Measurements from ENCODE around the gene CFAP61.
"Not testable (repeated sequence)": the region's sequence is repeated elsewhere in the genome, so short reads cannot be mapped to it uniquely, and the experiment has no call there.

The CFAP61 gene

DNA sequence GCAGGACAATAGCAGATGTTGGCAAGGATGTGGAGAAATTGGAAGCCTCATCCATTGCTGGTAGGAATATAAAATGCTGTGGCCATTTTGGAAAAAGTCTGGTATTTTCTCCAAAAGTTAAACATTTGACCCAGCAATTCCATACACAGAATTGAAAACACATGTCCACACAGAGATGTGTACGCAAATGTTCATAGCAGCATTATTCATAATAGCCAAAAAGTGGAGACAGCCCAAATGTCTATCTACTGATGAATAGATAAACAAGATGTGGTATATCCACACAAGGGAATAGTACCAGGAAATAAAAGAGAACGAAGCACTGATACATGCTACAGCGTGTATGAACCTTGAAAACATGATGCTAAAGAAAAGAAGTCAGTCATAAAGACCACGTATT, 40.5 kb downstream of the CFAP61 start:
- DNase-seq: no peak

DNA sequence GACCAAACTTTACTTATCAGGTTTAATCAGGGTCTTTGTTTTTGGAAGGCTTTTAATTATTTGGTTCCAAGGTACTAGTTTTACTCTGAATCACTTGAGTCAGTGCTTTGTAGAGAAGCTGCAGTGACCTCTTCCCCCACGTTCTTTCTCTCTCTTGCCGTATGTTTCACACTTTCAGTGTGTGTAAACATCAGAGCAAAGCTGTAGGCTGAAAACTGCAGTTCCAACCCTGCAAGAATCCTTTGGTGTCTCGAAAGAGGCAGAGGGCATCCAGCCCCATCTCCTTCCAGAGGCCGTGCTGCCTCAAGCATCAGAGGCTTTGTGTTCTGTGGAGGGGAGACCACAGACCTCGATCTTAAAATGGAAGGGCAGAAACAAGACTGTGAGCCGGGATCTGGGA, 42.1 kb downstream of the CFAP61 start:
- DNase-seq: no peak

DNA sequence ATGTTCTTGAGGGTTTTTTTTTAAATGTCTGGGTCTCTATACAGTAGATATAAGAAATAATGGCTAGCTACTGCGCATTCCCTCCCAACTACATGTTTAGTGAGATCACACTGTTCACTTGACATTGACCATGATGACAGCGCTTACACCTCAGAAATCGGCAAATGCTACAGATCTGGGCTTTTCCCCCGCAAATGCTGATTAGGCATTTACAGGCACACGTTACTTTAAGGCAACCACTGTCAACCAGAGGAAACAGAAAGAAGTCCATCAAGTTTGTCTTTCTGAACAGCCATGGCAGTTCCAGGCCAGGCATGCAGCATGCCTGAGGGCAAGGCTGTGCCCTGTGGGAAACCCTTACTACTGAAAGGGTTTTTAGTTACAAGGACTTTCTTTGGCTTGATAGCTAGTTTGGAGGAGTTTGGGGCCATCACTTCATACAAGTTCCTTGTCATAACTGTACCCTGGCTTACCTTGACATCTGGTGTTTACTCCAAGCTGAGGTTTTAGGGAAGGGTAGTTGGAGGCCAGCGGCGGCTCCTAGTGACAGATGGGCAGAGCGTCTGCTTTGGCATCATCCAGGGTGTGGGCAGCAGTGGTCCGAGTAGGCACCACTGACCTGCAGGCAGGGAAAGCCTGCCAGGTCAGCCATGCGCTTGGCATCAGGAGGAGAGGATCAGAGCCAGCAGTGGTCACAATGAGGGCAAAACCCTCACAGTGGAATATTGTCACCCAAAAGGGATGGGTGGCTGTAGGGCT, 43.0 kb downstream of the CFAP61 start:
- DNase-seq: no peak

DNA sequence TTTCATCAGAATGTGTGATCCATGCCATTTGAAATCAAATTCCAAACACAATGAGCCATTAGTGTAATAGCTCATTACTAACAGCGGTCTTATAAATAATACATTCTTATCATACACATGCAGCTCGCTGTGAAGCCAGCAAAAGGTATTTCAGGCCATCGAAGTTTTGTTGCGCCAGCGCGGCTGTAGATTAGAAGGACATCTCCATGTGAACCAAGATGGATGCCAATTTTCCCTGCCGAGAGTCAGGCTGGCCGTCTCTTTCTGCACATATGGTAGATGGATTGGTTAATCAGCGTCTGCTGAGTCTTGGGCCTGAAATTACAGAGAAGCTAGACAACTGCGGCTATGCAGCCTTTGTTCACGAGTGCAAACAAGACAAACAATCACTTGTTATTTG, 44.1 kb downstream of the CFAP61 start:
- no peak for DNase-seq

DNA sequence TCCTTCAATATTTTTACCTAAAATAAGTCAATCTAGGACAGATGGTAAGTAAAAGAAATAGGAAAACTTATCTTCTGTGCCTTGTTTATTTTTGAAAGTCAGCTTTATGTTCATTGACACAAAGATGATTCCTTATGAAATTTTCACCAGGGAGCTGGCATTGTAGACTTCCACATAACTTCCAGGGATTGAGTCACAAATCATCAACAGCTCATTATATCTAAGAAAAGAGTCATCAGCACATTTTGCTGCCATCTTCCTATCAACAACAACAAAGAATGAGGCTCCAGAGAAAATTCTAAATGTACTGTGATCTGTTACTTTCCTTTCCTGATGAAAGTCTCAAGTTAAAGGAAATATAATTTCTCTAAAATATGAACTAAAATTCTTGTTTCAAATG, 48.5 kb downstream of the CFAP61 start:
- DNase-seq: no peak

DNA sequence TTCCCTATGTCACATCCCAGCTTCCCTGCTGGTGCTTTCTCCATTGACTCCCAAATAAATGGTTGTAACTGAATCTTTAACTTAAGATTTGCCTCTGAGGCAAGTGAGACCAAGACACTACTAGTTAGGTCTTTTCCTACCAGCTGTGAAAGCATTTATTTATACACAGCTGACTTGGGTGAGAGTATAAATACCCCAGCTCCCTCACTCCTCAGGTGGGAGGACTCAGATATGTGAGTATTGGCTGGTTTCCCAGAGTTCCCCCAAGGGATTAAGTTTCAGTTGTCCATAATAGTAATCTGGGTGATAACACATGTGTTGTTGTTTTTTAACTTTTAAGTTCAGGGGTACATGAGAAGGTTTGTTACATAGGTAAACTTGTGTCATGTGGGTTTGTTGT, 49.8 kb downstream of the CFAP61 start:
- DNase-seq: no peak

DNA sequence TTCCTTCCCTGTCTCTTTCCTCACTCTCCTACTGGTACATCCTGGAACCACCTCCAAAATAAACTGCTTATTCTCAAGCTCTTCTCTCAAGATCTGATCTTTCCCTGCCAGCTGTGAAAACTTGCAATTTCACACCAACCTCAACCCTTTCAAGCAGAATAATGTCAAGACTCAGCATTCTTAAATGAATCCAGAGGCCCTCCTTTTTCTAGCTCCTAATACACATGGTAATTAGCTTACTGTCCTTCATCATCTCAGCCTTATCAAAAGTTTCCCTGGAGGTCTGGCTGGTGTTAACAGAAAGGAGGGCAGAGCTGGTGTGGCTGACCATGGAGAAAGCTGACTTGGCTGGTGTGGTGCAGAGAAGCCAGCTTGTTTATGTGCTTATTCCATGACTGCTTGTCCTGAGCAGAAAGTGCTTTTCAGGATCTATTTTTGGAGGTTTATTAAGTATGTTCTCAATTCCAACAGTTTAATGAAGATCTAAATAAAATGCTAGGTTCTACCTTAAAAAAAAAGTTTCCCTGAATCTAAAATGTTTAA, 50.5 kb downstream of the CFAP61 start:
- DNase-seq: no peak

DNA sequence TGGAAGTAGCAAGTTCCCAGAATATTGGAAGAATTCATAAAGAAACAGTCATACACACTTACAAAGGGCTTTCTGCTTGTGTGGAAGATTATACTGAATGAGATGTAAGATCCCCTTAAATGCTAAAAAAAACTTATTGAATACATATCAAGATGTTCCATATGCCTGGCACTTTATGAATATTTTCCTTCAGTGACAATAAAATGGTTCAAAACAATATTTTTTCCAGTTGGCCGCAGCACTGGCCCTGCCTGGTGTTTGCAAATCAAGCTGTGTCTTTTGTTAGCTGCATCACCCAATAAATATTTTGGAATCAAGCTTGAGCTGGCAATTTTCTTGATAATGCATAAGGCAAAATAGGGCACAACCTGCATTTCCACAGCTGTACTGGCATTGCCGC, 51.2 kb downstream of the CFAP61 start:
- DNase-seq: no peak

DNA sequence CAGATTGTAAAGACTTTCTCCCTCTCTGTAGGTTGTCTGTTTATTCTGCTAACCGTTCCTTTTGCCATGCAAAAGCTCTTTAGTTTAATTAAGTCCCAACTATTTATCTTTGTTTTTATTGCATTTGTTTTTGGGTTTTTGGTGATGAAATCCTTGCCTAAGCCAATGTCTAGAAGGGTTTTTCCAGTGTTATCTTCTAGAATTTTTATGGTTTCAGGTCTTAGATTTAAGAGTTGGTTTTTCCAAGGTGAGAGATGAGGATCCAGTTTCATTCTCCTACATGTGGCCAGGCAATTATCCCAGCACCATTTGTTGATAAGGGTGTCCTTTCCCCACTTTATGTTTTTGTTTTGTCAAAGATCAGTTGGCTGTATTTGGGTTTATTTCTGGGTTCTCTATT, 70.9 kb downstream of the CFAP61 start:
- DNase-seq: not testable (repeated sequence)

DNA sequence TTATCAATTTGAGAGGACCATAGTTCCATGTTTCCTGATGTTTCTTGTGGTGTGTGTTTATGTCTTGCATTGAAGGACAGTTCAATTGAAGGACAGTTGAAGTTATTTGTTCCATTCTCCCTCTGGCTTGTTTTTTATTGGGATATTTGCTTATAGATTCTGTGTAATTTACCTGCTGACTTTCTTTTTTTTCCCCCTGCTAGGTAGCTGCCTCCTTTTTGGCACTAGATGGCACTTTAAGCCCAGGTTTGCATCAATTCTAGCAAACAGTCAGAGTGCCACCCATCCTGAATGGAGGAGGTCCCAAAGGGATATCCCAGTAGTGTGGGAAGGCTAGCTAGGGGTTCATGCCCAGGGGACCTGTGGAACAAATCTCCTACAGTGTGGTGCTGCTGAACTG, 78.1 kb downstream of the CFAP61 start:
- no peak for DNase-seq

DNA sequence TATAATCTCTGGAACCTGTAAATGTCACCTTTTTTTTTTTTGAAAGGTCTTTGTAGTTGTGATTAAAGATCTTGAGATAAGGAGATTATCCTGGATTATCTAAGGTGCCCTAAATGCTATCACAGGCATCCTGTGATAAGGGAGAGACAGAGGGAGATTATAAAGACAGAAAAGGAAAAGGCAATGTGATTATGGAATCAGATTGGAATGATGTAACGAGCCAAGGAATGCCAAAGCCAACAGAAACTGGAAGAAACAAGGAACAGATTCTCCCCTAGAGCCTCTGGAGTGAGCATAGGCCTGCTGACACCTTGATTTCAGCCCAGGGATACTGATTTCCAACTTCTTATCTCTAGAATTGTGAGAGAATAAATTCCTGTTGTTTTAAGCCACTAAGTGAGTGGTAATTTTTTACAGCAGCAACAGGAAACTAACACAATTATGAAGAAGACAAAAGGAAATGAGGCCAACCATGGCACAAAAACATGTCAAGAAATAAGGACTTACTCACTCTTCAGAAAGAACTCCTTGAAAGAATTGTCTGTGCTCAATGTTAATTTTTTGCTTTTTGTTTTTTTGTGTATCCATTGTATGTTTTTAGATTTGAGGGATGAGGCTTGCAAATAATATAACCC, 82.7 kb downstream of the CFAP61 start:
- DNase-seq: no peak

DNA sequence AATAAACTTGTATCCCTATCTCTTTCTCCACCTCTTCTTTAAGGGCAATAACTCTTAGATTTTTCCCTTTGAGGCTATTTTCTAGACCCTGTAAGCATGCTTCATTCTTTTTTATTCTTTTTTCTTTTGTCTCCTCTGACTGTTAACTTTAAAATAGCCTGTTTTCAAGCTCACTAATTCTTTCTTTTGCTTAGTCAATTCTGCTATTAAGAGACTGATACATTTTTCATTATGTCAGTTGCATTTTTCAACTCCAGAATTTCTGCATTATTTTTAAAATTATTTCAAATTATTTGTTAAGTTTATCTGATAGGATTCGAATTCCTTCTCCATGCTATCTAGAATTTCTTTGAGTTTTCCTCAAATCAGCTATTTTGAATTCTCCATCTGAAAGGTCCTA, 84.0 kb downstream of the CFAP61 start:
- no peak for DNase-seq

DNA sequence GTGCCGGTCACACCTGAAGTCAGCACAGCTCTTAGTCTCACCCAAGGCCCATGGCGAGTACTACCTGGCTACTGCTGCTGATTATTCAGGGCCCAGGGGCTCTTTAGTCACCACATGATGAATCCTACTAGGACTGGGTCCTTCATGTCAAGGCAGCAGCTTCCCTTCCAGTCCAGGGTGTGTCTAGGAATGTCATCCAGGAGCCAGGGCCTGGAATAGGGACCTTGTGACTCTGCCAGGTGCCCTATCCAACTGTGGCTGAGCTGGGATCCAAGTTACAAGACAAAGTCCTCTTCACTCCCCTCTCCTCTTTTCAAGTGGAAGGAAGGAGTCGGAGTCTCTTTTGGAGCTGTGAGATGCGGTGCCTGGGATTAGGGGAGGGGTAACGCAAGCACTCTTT, 85.5 kb downstream of the CFAP61 start:
- no peak for DNase-seq

DNA sequence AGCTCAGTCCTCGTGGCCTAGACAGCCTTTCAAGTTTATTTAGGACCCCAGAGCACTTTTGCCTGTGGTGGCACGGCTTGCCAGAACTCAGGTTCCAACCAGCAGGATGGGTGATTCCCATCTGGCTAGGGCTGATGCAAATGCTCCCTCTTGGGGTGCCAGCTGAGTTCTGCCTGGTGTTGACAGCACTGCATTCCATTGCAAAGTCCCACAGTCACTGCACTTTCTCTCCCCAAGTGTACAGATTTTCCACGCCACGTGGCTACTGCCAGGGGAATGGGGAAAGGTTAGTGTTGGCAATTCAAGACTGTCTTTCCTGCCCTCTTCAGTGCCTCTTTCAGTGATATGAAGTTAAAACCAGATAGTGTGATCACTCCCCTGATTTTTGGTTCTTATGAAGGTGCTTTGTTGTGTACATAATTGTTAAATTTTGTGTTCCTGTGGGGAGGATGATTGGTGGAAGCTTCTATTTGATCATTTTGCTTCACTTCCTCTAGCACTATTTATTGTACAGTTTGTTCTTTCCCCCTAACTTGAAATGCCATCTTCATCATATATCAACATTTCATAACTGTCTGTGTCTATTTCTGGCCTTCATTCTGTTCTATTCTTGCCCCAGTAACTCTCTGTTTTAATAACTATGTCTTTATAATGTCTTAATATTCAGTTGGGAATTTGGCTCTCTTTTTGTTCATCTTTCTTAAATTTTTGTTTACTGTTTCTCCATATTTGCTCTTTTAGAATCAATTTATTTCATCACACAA, 86.2 kb downstream of the CFAP61 start:
- no peak for DNase-seq

DNA sequence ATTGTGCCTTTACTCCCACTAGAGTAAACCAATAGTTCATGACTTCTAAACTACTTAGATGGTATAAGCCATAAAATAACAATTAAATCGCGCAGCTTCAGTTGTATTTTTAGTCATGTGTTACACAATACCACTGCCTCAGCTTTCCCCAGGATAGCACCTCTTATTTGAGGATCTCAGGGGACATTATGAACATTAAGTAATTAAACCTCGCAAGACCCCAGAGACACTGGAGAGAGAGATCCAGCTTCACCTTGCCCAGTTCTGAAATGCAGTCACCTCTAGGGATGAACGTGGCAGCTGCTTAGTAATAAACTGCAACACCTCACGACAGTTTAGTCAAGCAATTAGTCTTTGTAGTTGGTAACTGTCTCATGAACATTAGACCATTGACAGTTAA, 87.1 kb downstream of the CFAP61 start:
- no peak for DNase-seq

DNA sequence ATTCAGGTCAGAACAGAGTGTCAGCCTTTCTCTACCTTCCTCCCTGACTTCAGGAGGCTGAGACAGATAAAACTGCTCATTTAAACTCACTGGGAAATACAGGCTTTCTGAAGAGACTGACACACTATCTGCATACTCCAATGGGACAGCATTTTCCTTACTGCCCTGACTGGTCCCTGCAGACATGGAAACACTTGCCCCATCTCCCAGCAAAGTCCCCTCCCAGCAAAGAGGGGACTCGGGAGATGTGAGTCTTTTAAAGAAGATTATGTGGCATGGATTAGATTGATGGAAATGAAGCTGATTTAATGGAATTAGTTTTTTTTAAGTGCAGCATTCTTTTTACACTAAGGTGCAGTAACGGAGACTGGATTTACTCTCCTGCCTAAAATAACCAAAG, 90.8 kb downstream of the CFAP61 start:
- no peak for DNase-seq

DNA sequence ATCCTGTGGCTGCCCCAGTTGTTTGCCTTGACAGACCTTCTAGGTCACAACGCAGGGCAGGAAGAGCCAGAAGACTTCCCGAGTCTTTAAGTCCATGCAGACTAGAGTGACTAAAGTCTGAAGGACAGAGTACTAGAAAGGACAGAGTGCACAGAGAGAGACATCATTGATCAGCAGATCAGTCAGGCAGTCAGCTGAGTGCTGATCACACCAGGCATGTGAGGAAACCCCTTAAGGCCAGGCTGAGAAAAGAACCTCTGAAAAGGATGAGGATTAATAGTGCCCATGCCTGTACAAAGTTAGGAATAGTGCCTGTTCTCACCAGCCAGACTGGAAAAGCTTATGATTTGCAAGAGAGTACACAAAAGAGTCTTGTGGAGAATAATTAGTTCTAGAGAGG, 91.3 kb downstream of the CFAP61 start:
- no peak for DNase-seq

DNA sequence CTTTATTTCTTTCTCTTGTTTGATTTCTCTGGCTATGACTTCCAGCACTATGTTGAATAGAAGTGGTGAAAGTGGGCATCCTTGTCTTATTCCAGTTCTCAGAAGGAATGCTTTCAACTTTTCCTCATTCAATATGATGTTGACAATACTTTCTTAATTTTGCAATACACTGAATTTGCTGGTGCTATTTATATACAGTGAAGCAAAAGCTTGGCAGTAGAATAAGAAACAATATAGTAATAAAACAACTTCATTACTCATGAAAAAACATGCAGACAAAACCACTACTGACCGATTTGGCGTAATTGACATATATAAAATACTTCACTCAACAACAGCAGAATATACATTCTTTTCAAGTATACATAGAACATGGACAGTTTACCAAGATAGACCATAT, 96.4 kb downstream of the CFAP61 start:
- DNase-seq: no peak

DNA sequence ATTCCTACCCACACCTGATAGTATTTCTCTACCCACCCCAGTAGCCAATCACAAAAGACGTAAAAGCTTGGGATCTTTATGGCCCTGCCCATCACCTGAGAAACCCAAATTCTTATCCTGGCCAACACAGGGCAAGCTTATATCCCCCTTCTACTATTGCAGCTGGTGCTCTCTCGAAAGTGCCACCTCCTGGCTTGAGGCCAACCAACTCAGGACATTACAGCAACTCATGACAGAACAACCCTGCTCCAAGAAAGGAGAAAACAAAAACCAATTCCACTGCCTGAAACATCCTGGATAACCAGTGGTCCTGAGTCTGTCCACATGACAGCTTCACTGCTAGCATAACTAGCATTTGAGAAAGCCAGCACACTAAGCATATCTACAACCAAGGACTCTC, 97.9 kb downstream of the CFAP61 start:
- no peak for DNase-seq

DNA sequence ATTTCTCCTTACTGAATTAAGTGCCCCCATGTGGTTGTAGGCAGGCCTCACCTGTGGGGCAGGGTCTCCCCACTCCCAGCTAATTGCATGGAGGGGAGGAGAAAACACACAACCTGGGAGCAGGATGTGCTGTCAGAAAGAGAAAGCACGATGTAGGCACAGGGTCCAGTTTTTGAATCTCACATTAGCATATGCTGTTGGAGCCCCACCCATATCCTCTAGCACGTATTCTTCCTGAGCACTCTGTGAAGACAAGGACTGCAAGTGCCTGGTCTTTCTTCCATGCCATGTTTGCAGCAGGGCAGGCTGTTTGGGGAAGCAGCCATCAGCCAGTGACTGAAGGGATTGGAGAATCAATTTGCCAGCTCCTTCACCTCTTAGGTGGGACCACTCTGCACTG, 108.2 kb downstream of the CFAP61 start:
- no peak for DNase-seq

DNA sequence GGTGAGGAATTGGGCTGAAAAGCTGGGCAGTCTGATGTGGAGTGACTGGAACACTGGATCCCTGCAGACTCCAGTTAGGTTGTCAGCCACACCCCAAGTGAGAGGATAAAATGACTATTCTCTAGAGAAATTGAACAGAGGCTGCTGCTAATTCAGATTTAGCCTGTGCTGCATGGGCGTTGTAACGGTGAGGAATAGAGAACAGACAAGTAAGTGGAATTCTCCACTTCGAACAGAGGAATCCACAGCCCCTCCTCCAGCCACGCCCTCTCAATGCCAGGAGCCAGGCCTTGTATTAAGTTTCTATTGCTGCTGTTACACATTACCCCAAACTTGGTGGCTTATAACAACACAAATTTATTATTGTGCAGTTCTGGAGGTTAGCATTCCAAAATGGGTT, 109.3 kb downstream of the CFAP61 start:
- DNase-seq: no peak

DNA sequence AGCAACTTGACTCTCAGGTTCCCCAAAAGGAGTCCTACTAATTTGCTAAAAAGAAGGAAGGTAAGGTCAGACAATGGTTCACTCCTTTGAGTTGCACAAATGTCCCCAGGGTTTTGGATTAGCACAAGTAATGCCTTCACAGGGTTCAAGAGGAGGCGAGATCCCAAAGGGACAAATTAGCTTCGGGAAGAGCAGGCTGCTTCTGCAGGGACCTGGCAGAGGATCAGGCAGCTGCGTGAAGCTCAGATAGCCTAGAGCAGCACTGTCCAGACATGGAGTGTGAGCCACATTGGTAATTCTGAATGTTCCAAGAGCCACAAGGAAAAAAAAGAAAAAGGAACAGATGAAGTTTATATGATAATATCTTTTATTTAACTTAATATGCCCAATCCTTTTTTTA, 115.4 kb downstream of the CFAP61 start:
- no peak for DNase-seq

DNA sequence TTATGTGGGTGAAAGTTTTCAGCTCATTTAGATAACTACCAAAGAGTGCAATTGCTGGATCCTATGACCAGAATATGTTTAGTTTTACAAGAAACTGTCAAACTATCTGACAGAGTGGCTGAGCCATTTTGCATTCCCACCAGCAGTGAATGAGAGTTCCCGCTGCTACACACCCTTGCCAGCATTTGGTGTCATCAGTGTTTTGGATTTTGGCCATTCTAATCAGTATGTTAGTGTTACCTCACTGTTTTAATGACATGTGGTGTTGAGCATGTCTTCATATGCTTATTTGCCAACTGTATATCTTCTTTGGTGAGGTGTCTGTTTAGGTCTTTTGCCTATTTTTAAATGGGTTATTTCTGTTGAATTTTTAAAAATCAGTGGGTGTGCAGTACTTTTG, 120.9 kb downstream of the CFAP61 start:
- DNase-seq: no peak

Measured in activated CD4-positive, alpha-beta T cell treated with anti-CD3 and anti-CD28 coated beads for 48 hours (primary cell).